WTC11 (cell line): ENCODE results near the gene TIMM13. TPM values are rescaled to one million over a fixed set of nuclear protein-coding genes. Genes with fewer than 3 reads are reported as not detected.

ENCODE experiments used
- ATAC-seq: fragments of 200-7000 bp; cut with Tn5 transposase; 2 replicates; pipeline ENCODE4 v1.10.0; 2021; ENCODE audit warnings: mild to moderate bottlenecking, moderate library complexity
- CTCF ChIA-PET: fragments of 300-600 bp; sonication (Branson Sonifier 250); formaldehyde crosslinking; loops from one replicate; lab custom pipeline; 2021; ENCODE audit warnings: antibody characterized with exemption; lab: Charles Lee
- POLR2A ChIA-PET: fragments of 350-600 bp; sonication (Branson Sonifier 250); formaldehyde crosslinking; loops from one replicate; lab custom pipeline; 2021; ENCODE audit warnings: antibody characterized with exemption; lab: Charles Lee
- DNase-seq: peaks from one replicate; pipeline ENCODE4 v3.0.0; 2021; ENCODE audit warnings: low spot score
- H3K27ac Mint-ChIP-seq: 2 replicates; pipeline ENCODE4 v1.8.0; 2021; ENCODE audit warnings: mixed read lengths
- H3K27me3 Mint-ChIP-seq: 2 replicates; pipeline ENCODE4 v1.8.0; 2021; ENCODE audit warnings: low read depth, mild to moderate bottlenecking, moderate library complexity, mixed read lengths
- H3K36me3 Mint-ChIP-seq: 2 replicates; pipeline ENCODE4 v1.8.0; 2021; ENCODE audit warnings: mixed read lengths
- H3K4me1 Mint-ChIP-seq: 2 replicates; pipeline ENCODE4 v1.8.0; 2022; ENCODE audit warnings: mixed read lengths
- H3K4me3 Mint-ChIP-seq: 2 replicates; pipeline ENCODE4 v1.8.0; 2021; ENCODE audit warnings: mild to moderate bottlenecking, moderate library complexity, mixed read lengths
- H3K9me3 Mint-ChIP-seq: 2 replicates; pipeline ENCODE4 v1.8.0; 2021; ENCODE audit warnings: mixed read lengths
- ELF4 ChIP-seq: sonication (generic); formaldehyde crosslinking; IDR thresholded peaks from 2 replicates; pipeline ENCODE4 v1.8.1; 2022; ENCODE audit warnings: low read depth, mild to moderate bottlenecking, moderate library complexity, missing genetic modification reagents
- ESRRA ChIP-seq: sonication (generic); formaldehyde crosslinking; IDR thresholded peaks from 2 replicates; pipeline ENCODE4 v1.8.1; 2022; ENCODE audit warnings: mild to moderate bottlenecking, missing genetic modification reagents, borderline replicate concordance
- FOXJ3 ChIP-seq: sonication (generic); formaldehyde crosslinking; IDR thresholded peaks from 2 replicates; pipeline ENCODE4 v1.9.0; 2021; ENCODE audit warnings: missing genetic modification reagents, mild to moderate bottlenecking, borderline replicate concordance
- IRF2 ChIP-seq: sonication (generic); formaldehyde crosslinking; IDR thresholded peaks from 2 replicates; pipeline ENCODE4 v1.8.0; 2022; ENCODE audit warnings: low read depth, missing genetic modification reagents, borderline replicate concordance
- MXD4 ChIP-seq: fragments of 250-450 bp; sonication (Bioruptor Pico); IDR thresholded peaks from 2 replicates; pipeline ENCODE4 v1.8.0; 2021; ENCODE audit warnings: mild to moderate bottlenecking, moderate library complexity, borderline replicate concordance
- NFATC4 ChIP-seq: fragments of 250-450 bp; sonication (Bioruptor Pico); IDR thresholded peaks from 2 replicates; pipeline ENCODE4 v1.9.0; 2021; ENCODE audit warnings: mild to moderate bottlenecking
- NFE2L1 ChIP-seq: sonication (generic); formaldehyde crosslinking; IDR thresholded peaks from 2 replicates; pipeline ENCODE4 v1.8.1; 2023; ENCODE audit warnings: missing genetic modification reagents
- NR3C1 ChIP-seq: sonication (generic); formaldehyde crosslinking; conservative IDR thresholded peaks from 2 replicates; pipeline ENCODE4 v1.8.1; 2023; ENCODE audit warnings: low read depth, mild to moderate bottlenecking, missing genetic modification reagents
- PRRX2 ChIP-seq: fragments of 250-450 bp; sonication (Bioruptor Pico); IDR thresholded peaks from 2 replicates; pipeline ENCODE4 v1.8.0; 2021; ENCODE audit warnings: mild to moderate bottlenecking
- RELA ChIP-seq: sonication (generic); formaldehyde crosslinking; IDR thresholded peaks from 2 replicates; pipeline ENCODE4 v1.8.1; 2022; ENCODE audit warnings: missing genetic modification reagents, mild to moderate bottlenecking, borderline replicate concordance
- SMAD3 ChIP-seq: sonication (generic); formaldehyde crosslinking; IDR thresholded peaks from 2 replicates; pipeline ENCODE4 v1.8.0; 2022; ENCODE audit warnings: missing genetic modification reagents, mild to moderate bottlenecking, borderline replicate concordance
- SP1 ChIP-seq: sonication (generic); formaldehyde crosslinking; conservative IDR thresholded peaks from 2 replicates; pipeline ENCODE4 v1.8.1; 2022; ENCODE audit warnings: missing genetic modification reagents
- ZNF138 ChIP-seq: sonication (generic); formaldehyde crosslinking; conservative IDR thresholded peaks from 2 replicates; pipeline ENCODE4 v1.8.1; 2022; ENCODE audit warnings: mild to moderate bottlenecking, moderate library complexity, missing genetic modification reagents
- ZNF263 ChIP-seq: sonication (generic); formaldehyde crosslinking; IDR thresholded peaks from 2 replicates; pipeline ENCODE4 v1.8.1; 2022; ENCODE audit warnings: low read depth, mild to moderate bottlenecking, moderate library complexity, missing genetic modification reagents
- ZNF416 ChIP-seq: fragments of 250-450 bp; sonication (Bioruptor Pico); IDR thresholded peaks from 2 replicates; pipeline ENCODE4 v1.9.0; 2021; ENCODE audit warnings: mild to moderate bottlenecking, inconsistent platforms
- ZNF671 ChIP-seq: fragments of 250-450 bp; sonication (Bioruptor Pico); IDR thresholded peaks from 2 replicates; pipeline ENCODE4 v1.8.0; 2021; ENCODE audit warnings: mild to moderate bottlenecking
- total RNA-seq: library from RNA; stranded (reverse); gene quantifications from 3 replicates; pipeline ENCODE4 v1.2.3, GENCODE V29; 2021
- TF ChIP-seq, protein P1 (sequence below): sonication (generic); formaldehyde crosslinking; IDR thresholded peaks from 2 replicates; pipeline ENCODE4 v1.8.1; 2022; ENCODE audit warnings: missing genetic modification reagents, borderline replicate concordance
- TF ChIP-seq, protein P2 (sequence below): sonication (generic); formaldehyde crosslinking; IDR thresholded peaks from 2 replicates; pipeline ENCODE4 v1.8.1; 2023; ENCODE audit warnings: mild to moderate bottlenecking, missing genetic modification reagents, moderate library complexity
- TF ChIP-seq, protein P3 (sequence below): sonication (generic); formaldehyde crosslinking; IDR thresholded peaks from 2 replicates; pipeline ENCODE4 v1.8.1; 2023; ENCODE audit warnings: mild to moderate bottlenecking, missing genetic modification reagents
- TF ChIP-seq, protein P4 (sequence below): sonication (generic); formaldehyde crosslinking; IDR thresholded peaks from 2 replicates; pipeline ENCODE4 v1.8.1; 2023; ENCODE audit warnings: mild to moderate bottlenecking, missing genetic modification reagents, moderate library complexity
- TF ChIP-seq, protein P5 (sequence below): sonication (generic); formaldehyde crosslinking; IDR thresholded peaks from 2 replicates; pipeline ENCODE4 v1.8.1; 2023; ENCODE audit warnings: mild to moderate bottlenecking, missing genetic modification reagents
- TF ChIP-seq, protein P6 (sequence below): sonication (generic); formaldehyde crosslinking; IDR thresholded peaks from 2 replicates; pipeline ENCODE4 v1.8.1; 2022; ENCODE audit warnings: low read depth, missing genetic modification reagents, borderline replicate concordance

The TIMM13 gene
- total RNA-seq, 1 experiment from 2014 or later: 342 TPM

DNA sequence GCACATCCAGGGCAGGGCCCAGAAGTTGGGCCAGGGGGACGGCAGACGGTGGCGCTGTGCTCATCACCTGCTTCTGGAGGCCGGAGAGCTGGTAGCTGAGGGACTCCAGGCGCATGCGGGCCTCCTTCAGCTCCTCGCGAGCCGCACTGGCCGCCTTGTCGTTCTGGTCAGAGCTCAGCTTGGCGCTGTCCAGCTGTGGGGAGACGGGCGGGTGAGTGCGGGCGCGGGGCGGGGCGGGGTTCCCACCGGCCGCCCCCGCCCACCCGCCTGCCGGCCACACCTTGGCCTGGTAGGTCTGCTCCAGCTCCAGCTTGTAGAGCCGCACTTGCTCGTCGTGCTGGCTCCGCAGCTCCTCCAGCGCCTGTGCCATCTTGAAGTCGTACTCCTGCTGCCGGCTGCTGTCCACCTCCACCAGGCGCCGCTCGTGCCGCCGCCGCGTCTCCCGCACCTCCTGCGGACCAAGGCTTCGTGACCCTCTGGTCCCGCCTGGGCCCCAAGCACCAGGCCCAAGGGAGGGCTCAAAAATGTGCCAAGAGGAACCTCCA, 7.4 kb upstream of the TIMM13 start:
- H3K27me3 Mint-ChIP-seq: no peaks in the 10 kb centered on the region
- no peak overlapping the region for H3K27ac Mint-ChIP-seq
- ChIA-PET POLR2A (no interaction called here), CTCF (interaction anchor here (0.6 to 1.3 kb wide), 2 partner anchors 176 to 181 kb away, joined by 3 to 5 read pairs; no protein-coding TSS in a partner anchor)
- H3K4me1 Mint-ChIP-seq: 0 out of 2 replicates have a peak, but pooled peaks cover under 1% of the 10 kb centered on the region
- H3K36me3 Mint-ChIP-seq: peaks cover 25% of the 10 kb centered on the region
- no peak overlapping the region for H3K4me3 Mint-ChIP-seq
- TF ChIP-seq NFE2L1 (CRISPR knock-in tag): no peak
- TF ChIP-seq, all 79 proteins: peak for 0
- H3K9me3 Mint-ChIP-seq: no peaks in the 10 kb centered on the region
- DNase-seq (no peak), ATAC-seq (no peak)

DNA sequence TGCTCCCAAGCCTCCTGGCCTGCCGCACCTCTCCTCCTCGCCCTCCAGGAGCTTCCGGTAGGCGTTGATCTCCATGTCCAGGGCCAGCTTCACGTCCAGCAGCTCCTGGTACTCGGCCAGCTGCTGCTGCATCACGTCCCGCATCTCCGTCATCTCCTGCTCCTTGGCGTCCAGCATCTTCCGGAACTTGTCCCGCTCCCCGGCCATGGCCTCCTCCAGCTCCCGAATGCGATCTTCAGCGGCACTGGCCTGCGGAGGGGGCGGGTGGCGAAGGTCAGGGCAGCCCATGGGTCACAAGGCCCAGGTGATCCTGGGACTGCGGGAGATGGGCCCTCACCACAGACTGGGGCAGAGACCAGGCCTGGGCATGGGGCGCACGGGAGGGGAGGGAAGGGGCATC, 6.9 kb upstream of the TIMM13 start:
- Mint-ChIP-seq H3K36me3 (peaks cover 26% of the 10 kb centered on the region), H3K27ac (no peak overlapping the region)
- POLR2A ChIA-PET: no interaction called here

DNA sequence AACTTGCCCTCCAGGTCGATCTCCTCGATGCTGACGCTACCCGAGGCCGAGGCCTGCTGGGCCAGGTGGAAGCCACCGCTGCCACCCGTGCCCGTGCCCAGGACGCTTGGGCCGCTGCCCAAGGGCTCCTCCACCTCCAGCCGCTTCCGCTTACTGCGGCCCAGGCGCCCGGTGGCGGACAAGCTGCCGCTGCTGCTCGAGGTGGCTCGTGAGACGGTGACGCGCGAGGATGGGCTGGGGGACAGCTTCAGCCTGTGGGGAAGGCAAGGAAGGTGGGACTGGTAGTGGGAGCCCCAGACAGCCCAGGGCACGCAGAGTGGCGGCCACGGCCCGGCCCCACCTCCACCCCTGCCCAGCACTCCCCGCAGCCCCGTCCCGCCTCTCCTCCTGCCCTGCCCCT, 6.5 kb upstream of the TIMM13 start:
- no peak for ATAC-seq
- Mint-ChIP-seq H3K9me3 (no peaks in the 10 kb centered on the region), H3K27me3 (no peaks in the 10 kb centered on the region), H3K36me3 (peaks cover 26% of the 10 kb centered on the region), H3K4me1 (peaks cover 6% of the 10 kb centered on the region), H3K4me3 (no peak overlapping the region), H3K27ac (no peak overlapping the region)
- no peak for DNase-seq
- ChIA-PET POLR2A (no interaction called here), CTCF (interaction anchor here (1.3 kb wide), 1 partner anchor 177 kb away, joined by 3 read pairs; no protein-coding TSS in a partner anchor)
- no peak for TF ChIP-seq IRF2 (CRISPR knock-in tag)
- TF ChIP-seq FOXJ3 (CRISPR knock-in tag): no peak
- TF ChIP-seq NR3C1: no peak
- TF ChIP-seq, protein P1, sequence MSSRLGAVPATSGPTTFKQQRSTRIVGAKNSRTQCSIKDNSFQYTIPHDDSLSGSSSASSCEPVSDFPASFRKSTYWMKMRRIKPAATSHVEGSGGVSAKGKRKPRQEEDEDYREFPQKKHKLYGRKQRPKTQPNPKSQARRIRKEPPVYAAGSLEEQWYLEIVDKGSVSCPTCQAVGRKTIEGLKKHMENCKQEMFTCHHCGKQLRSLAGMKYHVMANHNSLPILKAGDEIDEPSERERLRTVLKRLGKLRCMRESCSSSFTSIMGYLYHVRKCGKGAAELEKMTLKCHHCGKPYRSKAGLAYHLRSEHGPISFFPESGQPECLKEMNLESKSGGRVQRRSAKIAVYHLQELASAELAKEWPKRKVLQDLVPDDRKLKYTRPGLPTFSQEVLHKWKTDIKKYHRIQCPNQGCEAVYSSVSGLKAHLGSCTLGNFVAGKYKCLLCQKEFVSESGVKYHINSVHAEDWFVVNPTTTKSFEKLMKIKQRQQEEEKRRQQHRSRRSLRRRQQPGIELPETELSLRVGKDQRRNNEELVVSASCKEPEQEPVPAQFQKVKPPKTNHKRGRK: no peak
- TF ChIP-seq PRRX2 (CRISPR knock-in tag): no peak
- TF ChIP-seq, protein P2, sequence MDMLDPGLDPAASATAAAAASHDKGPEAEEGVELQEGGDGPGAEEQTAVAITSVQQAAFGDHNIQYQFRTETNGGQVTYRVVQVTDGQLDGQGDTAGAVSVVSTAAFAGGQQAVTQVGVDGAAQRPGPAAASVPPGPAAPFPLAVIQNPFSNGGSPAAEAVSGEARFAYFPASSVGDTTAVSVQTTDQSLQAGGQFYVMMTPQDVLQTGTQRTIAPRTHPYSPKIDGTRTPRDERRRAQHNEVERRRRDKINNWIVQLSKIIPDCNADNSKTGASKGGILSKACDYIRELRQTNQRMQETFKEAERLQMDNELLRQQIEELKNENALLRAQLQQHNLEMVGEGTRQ (CRISPR knock-in tag): no peak
- TF ChIP-seq RELA (CRISPR knock-in tag): no peak
- TF ChIP-seq ZNF138: no peak
- TF ChIP-seq NFATC4 (CRISPR knock-in tag): no peak
- TF ChIP-seq, protein P3, sequence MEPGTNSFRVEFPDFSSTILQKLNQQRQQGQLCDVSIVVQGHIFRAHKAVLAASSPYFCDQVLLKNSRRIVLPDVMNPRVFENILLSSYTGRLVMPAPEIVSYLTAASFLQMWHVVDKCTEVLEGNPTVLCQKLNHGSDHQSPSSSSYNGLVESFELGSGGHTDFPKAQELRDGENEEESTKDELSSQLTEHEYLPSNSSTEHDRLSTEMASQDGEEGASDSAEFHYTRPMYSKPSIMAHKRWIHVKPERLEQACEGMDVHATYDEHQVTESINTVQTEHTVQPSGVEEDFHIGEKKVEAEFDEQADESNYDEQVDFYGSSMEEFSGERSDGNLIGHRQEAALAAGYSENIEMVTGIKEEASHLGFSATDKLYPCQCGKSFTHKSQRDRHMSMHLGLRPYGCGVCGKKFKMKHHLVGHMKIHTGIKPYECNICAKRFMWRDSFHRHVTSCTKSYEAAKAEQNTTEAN (CRISPR knock-in tag): no peak
- TF ChIP-seq ZNF671: no peak
- no peak for TF ChIP-seq MXD4 (CRISPR knock-in tag)

More for the DNA sequence above, 6.9 kb upstream of the TIMM13 start:
- CTCF ChIA-PET: interaction anchor here (0.6 to 1.3 kb wide), 2 partner anchors 177 to 181 kb away, joined by 3 to 5 read pairs; no protein-coding TSS in a partner anchor
- DNase-seq: no peak
- ATAC-seq: no peak
- Mint-ChIP-seq H3K27me3 (no peaks in the 10 kb centered on the region), H3K9me3 (no peaks in the 10 kb centered on the region), H3K4me3 (no peak overlapping the region), H3K4me1 (peaks cover 3% of the 10 kb centered on the region; the same call in 1 of the 2 replicates)
- TF ChIP-seq ESRRA: no peak
- no peak for TF ChIP-seq ELF4 (CRISPR knock-in tag)
- TF ChIP-seq ZNF263 (CRISPR knock-in tag): no peak
- TF ChIP-seq, protein P4, sequence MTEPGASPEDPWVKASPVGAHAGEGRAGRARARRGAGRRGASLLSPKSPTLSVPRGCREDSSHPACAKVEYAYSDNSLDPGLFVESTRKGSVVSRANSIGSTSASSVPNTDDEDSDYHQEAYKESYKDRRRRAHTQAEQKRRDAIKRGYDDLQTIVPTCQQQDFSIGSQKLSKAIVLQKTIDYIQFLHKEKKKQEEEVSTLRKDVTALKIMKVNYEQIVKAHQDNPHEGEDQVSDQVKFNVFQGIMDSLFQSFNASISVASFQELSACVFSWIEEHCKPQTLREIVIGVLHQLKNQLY (CRISPR knock-in tag): no peak
- TF ChIP-seq ZNF416 (CRISPR knock-in tag): no peak
- no peak for TF ChIP-seq SMAD3 (CRISPR knock-in tag)
- no peak for TF ChIP-seq SP1
- TF ChIP-seq, protein P5, sequence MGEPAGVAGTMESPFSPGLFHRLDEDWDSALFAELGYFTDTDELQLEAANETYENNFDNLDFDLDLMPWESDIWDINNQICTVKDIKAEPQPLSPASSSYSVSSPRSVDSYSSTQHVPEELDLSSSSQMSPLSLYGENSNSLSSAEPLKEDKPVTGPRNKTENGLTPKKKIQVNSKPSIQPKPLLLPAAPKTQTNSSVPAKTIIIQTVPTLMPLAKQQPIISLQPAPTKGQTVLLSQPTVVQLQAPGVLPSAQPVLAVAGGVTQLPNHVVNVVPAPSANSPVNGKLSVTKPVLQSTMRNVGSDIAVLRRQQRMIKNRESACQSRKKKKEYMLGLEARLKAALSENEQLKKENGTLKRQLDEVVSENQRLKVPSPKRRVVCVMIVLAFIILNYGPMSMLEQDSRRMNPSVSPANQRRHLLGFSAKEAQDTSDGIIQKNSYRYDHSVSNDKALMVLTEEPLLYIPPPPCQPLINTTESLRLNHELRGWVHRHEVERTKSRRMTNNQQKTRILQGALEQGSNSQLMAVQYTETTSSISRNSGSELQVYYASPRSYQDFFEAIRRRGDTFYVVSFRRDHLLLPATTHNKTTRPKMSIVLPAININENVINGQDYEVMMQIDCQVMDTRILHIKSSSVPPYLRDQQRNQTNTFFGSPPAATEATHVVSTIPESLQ (CRISPR knock-in tag): no peak
- TF ChIP-seq, protein P6, sequence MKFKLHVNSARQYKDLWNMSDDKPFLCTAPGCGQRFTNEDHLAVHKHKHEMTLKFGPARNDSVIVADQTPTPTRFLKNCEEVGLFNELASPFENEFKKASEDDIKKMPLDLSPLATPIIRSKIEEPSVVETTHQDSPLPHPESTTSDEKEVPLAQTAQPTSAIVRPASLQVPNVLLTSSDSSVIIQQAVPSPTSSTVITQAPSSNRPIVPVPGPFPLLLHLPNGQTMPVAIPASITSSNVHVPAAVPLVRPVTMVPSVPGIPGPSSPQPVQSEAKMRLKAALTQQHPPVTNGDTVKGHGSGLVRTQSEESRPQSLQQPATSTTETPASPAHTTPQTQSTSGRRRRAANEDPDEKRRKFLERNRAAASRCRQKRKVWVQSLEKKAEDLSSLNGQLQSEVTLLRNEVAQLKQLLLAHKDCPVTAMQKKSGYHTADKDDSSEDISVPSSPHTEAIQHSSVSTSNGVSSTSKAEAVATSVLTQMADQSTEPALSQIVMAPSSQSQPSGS (CRISPR knock-in tag): no peak
